ENCODE data around the gene PRRT1B.
"Not testable (repeated sequence)": the region's sequence is repeated elsewhere in the genome, so short reads cannot be mapped to it uniquely, and the experiment has no call there.

Gene PRRT1B

DNA sequence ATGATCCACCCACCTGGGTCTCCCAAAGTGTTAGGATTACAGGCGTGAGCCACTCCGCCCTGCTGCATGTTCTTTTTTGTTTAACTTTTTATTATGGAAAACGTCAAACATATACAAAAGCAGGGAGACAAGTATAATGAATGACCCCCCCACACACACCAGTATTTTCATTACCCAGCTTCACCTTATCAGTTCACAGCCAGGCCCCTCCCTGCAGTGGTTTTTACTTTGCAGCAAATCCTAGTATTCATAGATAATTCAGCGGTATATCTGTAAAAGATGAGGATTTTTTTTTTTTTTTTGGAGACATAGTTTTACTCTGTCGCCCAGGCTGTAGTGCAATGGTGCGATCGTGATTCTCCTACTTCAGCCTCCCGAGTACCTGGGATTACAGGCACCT lies 40.3 kb upstream of the PRRT1B start:
- H3K4me1 ChIP-seq: peaks cover 34% of the 10 kb centered on the region
- H3K4me2 ChIP-seq: no peak overlapping the region; the same call in 1 of the 2 replicates
- H3K9me3 ChIP-seq: no peaks in the 10 kb centered on the region
- no peak overlapping the region for H3K27ac ChIP-seq
- H4K20me1 ChIP-seq: peaks cover 40% of the 10 kb centered on the region
- no peaks in the 10 kb centered on the region for H3K27me3 ChIP-seq
- H3K4me3 ChIP-seq: no peak overlapping the region
- no peak for TF ChIP-seq Cebpa-rat (IDR thresholded peaks at IDR 0.05)
- H3K9ac ChIP-seq: no peak overlapping the region
- H3K36me3 ChIP-seq: peaks cover 37% of the 10 kb centered on the region

DNA sequence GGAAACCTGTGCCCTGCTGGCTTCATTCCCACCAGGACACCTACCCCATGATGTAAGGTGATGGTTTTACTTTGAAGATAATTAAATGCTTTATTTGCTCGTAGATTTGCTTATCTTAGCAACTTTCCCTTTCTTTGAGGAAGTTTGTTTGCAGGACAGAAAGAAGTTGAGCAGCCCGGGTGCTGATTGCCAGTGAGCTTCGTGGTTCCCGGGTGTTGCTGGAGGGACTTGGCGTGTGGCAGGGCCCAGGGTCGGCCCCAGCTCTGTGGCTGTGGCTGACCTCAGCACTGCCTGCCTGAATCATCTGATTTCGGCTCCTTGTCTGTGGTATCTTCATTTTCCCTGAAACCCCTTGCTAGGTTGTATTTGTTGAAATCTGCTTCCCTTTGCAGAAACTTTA lies 33.9 kb upstream of the PRRT1B start:
- Histone ChIP-seq H3K27me3 (no peaks in the 10 kb centered on the region), H3K4me3 (no peak overlapping the region), H3K4me2 (no peak overlapping the region), H3K4me1 (peaks cover 34% of the 10 kb centered on the region), H3K27ac (no peak overlapping the region), H3K36me3 (peaks cover 83% of the 10 kb centered on the region), H4K20me1 (peaks cover 40% of the 10 kb centered on the region), H3K9ac (no peak overlapping the region), H3K9me3 (no peaks in the 10 kb centered on the region)
- no peak for TF ChIP-seq Cebpa-rat (IDR thresholded peaks at IDR 0.05)

DNA sequence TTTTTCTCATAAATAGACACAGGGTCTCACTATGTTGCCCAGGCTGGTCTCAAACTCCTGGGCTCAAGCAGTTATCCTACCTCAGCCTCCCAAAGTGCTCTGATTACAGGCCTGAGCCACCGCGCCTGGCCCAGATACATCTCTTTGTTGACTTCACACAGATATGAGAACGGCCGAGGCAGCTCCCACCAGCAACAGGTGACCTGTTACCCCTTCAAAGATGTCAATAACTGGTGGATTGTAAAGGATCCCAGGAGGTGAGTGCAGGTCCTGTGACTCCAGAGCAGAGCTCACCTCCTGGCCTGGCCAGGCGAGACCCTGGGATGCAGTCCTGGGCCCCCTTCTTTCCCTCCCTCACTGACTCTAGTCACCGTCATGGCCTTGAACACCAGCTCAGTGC lies 33.4 kb upstream of the PRRT1B start:
- no peaks in the 10 kb centered on the region for H3K27me3 ChIP-seq
- no peak overlapping the region for H3K27ac ChIP-seq
- no peaks in the 10 kb centered on the region for H3K9me3 ChIP-seq
- no peak overlapping the region for H3K4me3 ChIP-seq
- H3K9ac ChIP-seq: no peak overlapping the region
- H3K4me2 ChIP-seq: peak overlapping the region; percentile 72; the same call in 1 of the 2 replicates
- no peak for TF ChIP-seq Cebpa-rat (IDR thresholded peaks at IDR 0.05)
- H3K4me1 ChIP-seq: peaks cover 34% of the 10 kb centered on the region
- peaks cover 84% of the 10 kb centered on the region for H3K36me3 ChIP-seq
- H4K20me1 ChIP-seq: peaks cover 40% of the 10 kb centered on the region

DNA sequence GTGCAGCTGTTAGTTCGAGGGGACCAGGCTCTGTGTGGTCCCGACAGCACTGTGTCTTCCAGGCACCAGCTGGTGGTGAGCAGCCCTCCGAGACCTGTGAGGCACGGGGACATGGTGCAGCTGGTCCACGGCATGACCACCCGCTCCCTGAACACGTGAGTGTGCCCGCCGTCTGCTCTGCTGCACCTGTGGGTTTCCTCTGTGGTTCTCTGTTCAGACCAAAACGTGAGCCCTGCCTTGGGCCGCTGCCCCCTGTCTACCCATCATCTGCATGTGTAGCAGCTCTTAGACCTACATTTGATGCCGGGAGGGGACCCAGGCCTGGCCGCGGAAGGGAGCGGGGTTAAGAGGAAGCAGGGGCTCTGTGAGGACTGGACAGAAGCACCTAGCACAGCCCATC lies 32.1 kb upstream of the PRRT1B start:
- H3K36me3 ChIP-seq: peaks cover 87% of the 10 kb centered on the region
- TF ChIP-seq Cebpa-rat (IDR thresholded peaks at IDR 0.05): no peak
- H3K4me2 ChIP-seq: peak overlapping the region; percentile 72
- no peak overlapping the region for H3K4me3 ChIP-seq
- H4K20me1 ChIP-seq: peaks cover 32% of the 10 kb centered on the region
- H3K27ac ChIP-seq: no peak overlapping the region
- H3K4me1 ChIP-seq: peaks cover 34% of the 10 kb centered on the region
- H3K9me3 ChIP-seq: no peaks in the 10 kb centered on the region
- H3K9ac ChIP-seq: no peak overlapping the region
- H3K27me3 ChIP-seq: no peaks in the 10 kb centered on the region

DNA sequence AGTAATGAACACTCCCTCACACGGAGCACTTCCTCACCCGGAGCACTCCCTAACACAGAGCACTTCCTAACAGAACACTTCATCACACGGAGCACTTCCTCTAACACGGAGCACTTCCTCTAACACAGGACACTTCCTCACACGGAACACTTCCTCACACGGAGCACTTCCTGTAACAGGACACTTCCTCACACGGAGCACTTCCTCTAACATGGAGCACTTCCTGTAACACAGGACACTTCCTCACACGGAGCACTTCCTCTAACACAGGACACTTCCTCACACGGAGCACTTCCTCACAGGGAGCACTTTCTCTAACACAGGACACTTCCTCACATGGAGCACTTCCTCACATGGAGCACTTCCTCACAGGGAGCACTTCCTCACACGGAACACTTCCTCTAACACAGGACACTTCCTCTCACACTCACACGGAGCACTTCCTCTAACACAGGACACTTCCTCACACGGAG lies 29.7 kb upstream of the PRRT1B start:
- not testable (repeated sequence) for H3K4me2 ChIP-seq, H3K4me3 ChIP-seq, H3K9me3 ChIP-seq, H3K27ac ChIP-seq, H3K9ac ChIP-seq, H3K27me3 ChIP-seq
- Histone ChIP-seq H3K36me3 (peaks cover 87% of the 10 kb centered on the region), H4K20me1 (peaks cover 32% of the 10 kb centered on the region), H3K4me1 (peaks cover 34% of the 10 kb centered on the region)

DNA sequence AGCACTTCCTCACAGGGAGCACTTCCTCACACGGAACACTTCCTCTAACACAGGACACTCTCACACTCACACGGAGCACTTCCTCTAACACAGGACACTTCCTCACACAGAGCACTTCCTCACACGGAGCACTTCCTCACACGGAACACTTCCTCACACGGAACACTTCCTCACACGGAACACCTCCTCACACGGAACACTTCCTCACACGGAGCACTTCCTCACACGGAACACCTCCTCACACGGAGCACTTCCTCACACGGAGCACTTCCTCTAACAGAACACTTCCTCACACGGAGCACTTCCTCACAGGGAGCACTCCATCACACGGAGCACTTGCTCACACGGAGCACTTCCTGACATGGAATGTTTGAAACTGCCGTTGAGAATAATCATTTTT lies 29.2 kb upstream of the PRRT1B start:
- peaks cover 87% of the 10 kb centered on the region for H3K36me3 ChIP-seq
- TF ChIP-seq Cebpa-rat (IDR thresholded peaks at IDR 0.05): no peak

DNA sequence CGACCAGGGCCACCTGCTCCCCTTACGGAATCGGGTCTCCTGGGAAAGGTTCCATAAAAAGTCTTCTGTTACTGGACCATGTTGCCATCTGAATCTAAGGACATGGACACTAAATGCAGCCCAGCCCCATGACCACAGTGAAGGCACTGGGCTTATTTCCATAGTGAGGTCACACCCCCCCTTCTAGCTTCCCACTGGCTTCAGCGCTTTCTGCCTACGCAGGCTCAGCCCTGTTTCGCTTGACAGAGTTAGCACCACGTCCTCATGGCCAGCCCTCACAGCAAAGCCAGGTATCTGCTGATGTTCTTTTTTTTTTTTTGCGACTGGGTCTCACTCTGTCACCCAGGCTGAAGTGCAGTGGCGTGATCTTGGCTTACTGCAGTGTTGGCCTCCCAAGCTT lies 28.4 kb upstream of the PRRT1B start:
- TF ChIP-seq Cebpa-rat (IDR thresholded peaks at IDR 0.05): no peak
- H3K9ac ChIP-seq: no peak overlapping the region
- no peak overlapping the region for H3K27ac ChIP-seq
- H4K20me1 ChIP-seq: peaks cover 32% of the 10 kb centered on the region
- H3K4me3 ChIP-seq: no peak overlapping the region
- peaks cover 34% of the 10 kb centered on the region for H3K4me1 ChIP-seq
- no peaks in the 10 kb centered on the region for H3K27me3 ChIP-seq
- H3K36me3 ChIP-seq: peaks cover 87% of the 10 kb centered on the region
- no peaks in the 10 kb centered on the region for H3K9me3 ChIP-seq
- no peak overlapping the region for H3K4me2 ChIP-seq

More for the DNA sequence above, 29.2 kb upstream of the PRRT1B start:
- H3K4me2 ChIP-seq: no peak overlapping the region
- peaks cover 32% of the 10 kb centered on the region for H4K20me1 ChIP-seq
- no peak overlapping the region for H3K4me3 ChIP-seq
- no peaks in the 10 kb centered on the region for H3K27me3 ChIP-seq
- H3K9me3 ChIP-seq: no peaks in the 10 kb centered on the region
- H3K9ac ChIP-seq: no peak overlapping the region
- H3K4me1 ChIP-seq: peaks cover 34% of the 10 kb centered on the region
- no peak overlapping the region for H3K27ac ChIP-seq

DNA sequence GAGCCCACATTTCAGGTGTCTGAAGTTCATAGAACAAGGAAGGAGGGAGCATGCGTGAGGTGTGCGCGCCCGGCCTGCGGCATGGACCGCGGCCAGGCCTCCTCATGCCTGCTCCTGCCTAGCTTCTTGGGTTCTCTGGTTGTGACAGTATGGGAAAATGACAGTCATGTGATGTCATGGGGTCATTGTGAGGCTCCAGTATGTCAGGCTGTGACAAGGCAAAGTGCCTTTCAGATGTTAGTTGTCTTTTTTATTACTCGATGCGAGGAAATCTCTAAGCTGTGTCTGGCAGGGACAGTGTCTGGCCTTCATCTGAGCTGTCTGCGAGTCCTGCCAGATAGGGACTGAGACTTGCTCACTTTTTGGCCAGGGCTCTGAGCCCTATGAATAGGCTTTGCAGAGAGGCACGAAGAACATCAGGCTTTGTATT lies 27.5 kb upstream of the PRRT1B start:
- TF ChIP-seq Cebpa-rat (IDR thresholded peaks at IDR 0.05): no peak
- peaks cover 27% of the 10 kb centered on the region for H4K20me1 ChIP-seq
- H3K4me2 ChIP-seq: no peak overlapping the region
- peaks cover 33% of the 10 kb centered on the region for H3K4me1 ChIP-seq
- H3K36me3 ChIP-seq: peaks cover 90% of the 10 kb centered on the region
- H3K9me3 ChIP-seq: no peaks in the 10 kb centered on the region
- H3K27ac ChIP-seq: no peak overlapping the region
- H3K4me3 ChIP-seq: no peak overlapping the region
- no peak overlapping the region for H3K9ac ChIP-seq
- H3K27me3 ChIP-seq: no peaks in the 10 kb centered on the region

DNA sequence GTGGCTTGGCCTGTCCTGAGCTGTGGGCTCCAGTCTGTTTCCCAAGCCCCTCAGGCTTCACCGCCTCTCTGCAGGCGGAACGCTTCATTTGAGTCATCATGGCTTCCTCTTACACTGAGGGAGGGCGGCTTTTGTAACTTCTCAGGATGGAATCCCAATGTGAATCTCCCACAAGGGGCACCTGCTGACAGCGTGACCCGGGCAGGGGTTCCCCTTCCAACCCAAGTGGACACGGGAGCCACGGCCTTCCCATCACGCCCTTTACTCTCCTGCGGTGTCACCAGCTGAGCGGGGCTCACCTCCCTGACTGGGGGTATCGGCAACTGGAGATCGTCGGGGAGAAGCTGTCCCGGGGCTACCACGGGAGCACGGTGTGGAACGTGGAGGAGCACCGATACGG lies 26.8 kb upstream of the PRRT1B start:
- Histone ChIP-seq H3K4me3 (no peak overlapping the region), H3K4me1 (peaks cover 31% of the 10 kb centered on the region), H3K27ac (no peak overlapping the region), H3K9ac (no peak overlapping the region), H3K9me3 (no peaks in the 10 kb centered on the region), H3K4me2 (no peak overlapping the region), H3K27me3 (no peaks in the 10 kb centered on the region), H3K36me3 (peaks cover 92% of the 10 kb centered on the region), H4K20me1 (peaks cover 27% of the 10 kb centered on the region)
- TF ChIP-seq Cebpa-rat (IDR thresholded peaks at IDR 0.05): no peak

DNA sequence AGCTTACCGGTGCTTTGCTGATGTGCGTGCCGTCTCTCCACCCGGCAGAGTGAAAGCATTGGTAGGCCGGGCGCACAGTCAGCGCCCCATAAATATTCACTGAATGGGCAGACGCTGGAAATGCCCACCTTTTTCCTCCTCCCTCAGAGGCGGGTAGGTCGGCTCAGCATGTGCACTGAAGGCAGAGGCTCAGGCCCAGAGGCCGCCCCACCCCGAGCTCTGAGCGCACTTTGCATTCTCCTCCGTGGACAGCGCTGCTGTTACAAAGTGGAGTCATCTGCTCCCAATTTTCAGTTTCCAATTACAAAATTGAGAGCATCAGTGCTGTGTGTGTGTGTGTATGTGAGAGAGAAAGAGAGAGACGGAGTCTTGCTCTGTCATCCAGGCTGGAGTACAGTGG lies 24.8 kb upstream of the PRRT1B start:
- no peak overlapping the region for H3K9ac ChIP-seq
- no peak overlapping the region for H3K27ac ChIP-seq
- H3K4me1 ChIP-seq: peaks cover 32% of the 10 kb centered on the region
- no peaks in the 10 kb centered on the region for H3K27me3 ChIP-seq
- H3K36me3 ChIP-seq: peaks cover 100% of the 10 kb centered on the region
- TF ChIP-seq Cebpa-rat (IDR thresholded peaks at IDR 0.05): no peak
- H3K4me2 ChIP-seq: no peak overlapping the region
- H4K20me1 ChIP-seq: peaks cover 31% of the 10 kb centered on the region
- no peaks in the 10 kb centered on the region for H3K9me3 ChIP-seq
- no peak overlapping the region for H3K4me3 ChIP-seq

DNA sequence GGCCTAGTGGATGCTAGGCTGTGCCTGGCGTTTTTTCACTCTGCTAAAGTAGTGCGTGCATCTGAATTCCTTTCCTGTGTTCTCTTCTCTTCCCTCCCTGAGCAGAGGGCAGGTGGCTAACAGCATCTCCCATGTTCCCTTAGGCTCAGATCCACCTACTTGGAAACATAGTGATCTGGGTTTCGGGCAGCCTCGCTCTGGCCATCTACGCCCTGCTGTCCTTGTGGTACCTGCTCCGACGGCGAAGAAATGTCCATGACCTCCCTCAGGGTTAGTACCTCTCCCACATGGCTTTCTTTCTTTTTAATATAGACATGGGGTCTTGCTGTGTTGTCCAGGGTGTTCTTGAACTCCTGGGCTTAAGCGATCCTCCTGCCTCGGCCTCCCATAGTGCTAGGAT lies 24.1 kb upstream of the PRRT1B start:
- Histone ChIP-seq H3K4me3 (no peak overlapping the region), H3K9ac (no peak overlapping the region), H3K27me3 (no peaks in the 10 kb centered on the region), H4K20me1 (peaks cover 38% of the 10 kb centered on the region), H3K27ac (no peak overlapping the region), H3K4me1 (peaks cover 32% of the 10 kb centered on the region), H3K4me2 (no peak overlapping the region), H3K9me3 (no peaks in the 10 kb centered on the region), H3K36me3 (peaks cover 100% of the 10 kb centered on the region)
- TF ChIP-seq Cebpa-rat (IDR thresholded peaks at IDR 0.05): no peak
